ENCODE results near the gene PLXNB2.

Gene PLXNB2

DNA sequence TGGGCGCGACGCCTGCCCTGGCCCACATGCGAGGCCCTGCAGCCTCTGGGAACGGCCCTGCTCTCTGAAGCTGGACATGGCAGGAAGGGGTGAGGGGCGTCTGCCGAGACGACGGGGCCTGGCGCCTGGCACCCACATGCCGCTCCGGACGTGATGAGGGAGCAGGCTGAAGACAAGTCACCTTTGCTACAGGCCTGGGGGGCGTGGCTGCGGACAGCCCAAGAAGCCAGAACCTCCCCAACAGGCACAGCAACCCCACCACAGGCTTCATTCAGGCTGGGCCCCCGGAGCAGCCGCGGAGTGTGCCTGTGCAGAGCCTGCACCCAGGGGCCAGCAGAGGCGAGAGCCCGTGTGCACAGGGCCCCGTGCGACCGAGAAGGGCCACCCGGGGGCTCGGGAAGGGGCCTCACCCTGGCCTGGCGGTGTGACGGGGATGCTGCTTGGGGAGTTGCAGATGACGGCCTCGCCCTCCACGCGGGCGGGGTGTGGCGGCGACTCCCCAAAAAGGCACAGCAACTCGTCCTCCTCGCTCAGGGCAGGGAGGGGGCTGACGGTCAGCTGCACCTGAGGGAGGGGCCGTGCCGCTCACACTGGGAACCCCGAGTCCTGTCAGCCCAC, 20.6 kb downstream of the PLXNB2 start:
- Histone ChIP-seq H3K27me3 (ENCODE audit: insufficient read depth, poor library complexity, severe bottlenecking) (no peaks in the 10 kb centered on the region), H3K4me3 (ENCODE audit: severe bottlenecking) (no peak overlapping the region), H3K9me3 (ENCODE audit: severe bottlenecking) (no peaks in the 10 kb centered on the region), H3K27ac (ENCODE audit: poor library complexity, severe bottlenecking) (no peak overlapping the region), H3K4me1 (ENCODE audit: insufficient read depth, poor library complexity, severe bottlenecking) (peaks cover 10% of the 10 kb centered on the region), H3K36me3 (ENCODE audit: low read depth) (peaks cover 51% of the 10 kb centered on the region)
- DNase-seq (ENCODE audit: low spot score) (no peak), ATAC-seq (ENCODE audit: low read depth) (no peak)
- TF ChIP-seq CTCF (IDR thresholded peaks at IDR 0.05; ENCODE audit: poor library complexity, severe bottlenecking), result no peak

- TF ChIP-seq CTCF (IDR thresholded peaks at IDR 0.05; ENCODE audit: poor library complexity, severe bottlenecking), result no peak
- Histone ChIP-seq H3K36me3 (ENCODE audit: low read depth) (peaks cover 53% of the 10 kb centered on the region), H3K4me1 (ENCODE audit: insufficient read depth, poor library complexity, severe bottlenecking) (peaks cover 11% of the 10 kb centered on the region), H3K27me3 (ENCODE audit: insufficient read depth, poor library complexity, severe bottlenecking) (no peaks in the 10 kb centered on the region), H3K4me3 (ENCODE audit: severe bottlenecking) (no peak overlapping the region), H3K27ac (ENCODE audit: poor library complexity, severe bottlenecking) (no peak overlapping the region), H3K9me3 (ENCODE audit: severe bottlenecking) (no peaks in the 10 kb centered on the region)
- no peak for ATAC-seq (ENCODE audit: low read depth)
- DNase-seq (ENCODE audit: low spot score), result no peak
Measured at GRCh38 chr22:50286275-50286674, 21.2 kb downstream of the PLXNB2 start.

DNA sequence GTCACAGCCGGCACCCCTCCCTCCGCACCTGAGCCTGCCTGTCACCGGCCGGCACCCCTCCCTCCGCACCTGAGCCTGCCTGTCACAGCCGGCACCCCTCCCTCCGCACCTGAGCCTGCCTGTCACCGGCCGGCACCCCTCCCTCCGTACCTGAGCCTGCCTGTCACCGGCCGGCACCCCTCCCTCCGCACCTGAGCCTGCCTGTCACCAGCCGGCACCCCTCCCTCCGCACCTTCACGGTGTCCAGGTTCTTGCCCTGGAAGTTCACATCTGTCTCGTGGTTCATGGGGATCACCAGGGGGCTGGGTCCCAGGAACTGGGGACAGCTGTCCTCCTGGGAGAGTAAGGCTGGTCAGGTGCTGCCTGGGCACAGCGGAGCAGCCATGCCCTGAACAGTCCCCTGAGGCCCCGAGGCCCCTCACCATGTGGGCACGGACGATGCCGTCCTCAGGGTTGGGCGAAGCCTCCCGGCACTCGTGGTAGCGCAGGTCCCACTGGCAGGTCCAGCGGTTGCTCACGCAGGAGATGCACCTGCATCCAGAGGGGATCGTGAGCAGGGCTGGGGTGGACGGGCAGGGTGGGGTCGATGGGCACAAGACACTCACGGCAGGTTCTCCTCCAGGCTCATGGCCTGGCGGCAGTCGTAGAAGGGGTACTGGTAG, 21.7 kb downstream of the PLXNB2 start:
- ATAC-seq (ENCODE audit: low read depth) (no peak), DNase-seq (ENCODE audit: low spot score) (no peak)
- H3K9me3 ChIP-seq (ENCODE audit: severe bottlenecking), result no peaks in the 10 kb centered on the region
- no peak overlapping the region for H3K27ac ChIP-seq (ENCODE audit: poor library complexity, severe bottlenecking)
- peaks cover 58% of the 10 kb centered on the region for H3K36me3 ChIP-seq (ENCODE audit: low read depth)
- H3K27me3 ChIP-seq (ENCODE audit: insufficient read depth, poor library complexity, severe bottlenecking), result no peaks in the 10 kb centered on the region
- no peak for TF ChIP-seq CTCF (IDR thresholded peaks at IDR 0.05; ENCODE audit: poor library complexity, severe bottlenecking)
- H3K4me1 ChIP-seq (ENCODE audit: insufficient read depth, poor library complexity, severe bottlenecking), result peaks cover 11% of the 10 kb centered on the region
- no peak overlapping the region for H3K4me3 ChIP-seq (ENCODE audit: severe bottlenecking)

DNA sequence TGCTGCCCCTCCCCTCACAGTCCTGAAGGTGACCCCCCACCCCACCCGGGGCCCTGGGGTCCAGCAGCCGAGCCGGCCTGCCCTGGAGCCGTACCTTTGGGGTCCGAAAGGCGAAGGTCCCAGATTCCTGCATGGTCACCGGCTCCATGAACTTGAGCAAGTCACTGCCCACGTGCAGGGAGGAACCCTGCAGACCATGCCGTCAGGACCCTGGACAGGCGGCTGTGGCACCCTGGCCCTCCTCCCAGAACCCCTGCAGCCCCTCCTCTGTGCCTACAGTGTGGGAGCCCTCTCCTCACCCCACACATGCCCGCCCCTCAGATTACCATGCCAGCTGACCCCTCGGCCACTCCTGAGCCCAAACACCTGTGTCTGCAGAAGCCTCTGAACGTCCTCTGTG, 23.0 kb downstream of the PLXNB2 start:
- no peak for DNase-seq (ENCODE audit: low spot score)
- no peak for TF ChIP-seq CTCF (IDR thresholded peaks at IDR 0.05; ENCODE audit: poor library complexity, severe bottlenecking)
- H3K27me3 ChIP-seq (ENCODE audit: insufficient read depth, poor library complexity, severe bottlenecking), result no peaks in the 10 kb centered on the region

DNA sequence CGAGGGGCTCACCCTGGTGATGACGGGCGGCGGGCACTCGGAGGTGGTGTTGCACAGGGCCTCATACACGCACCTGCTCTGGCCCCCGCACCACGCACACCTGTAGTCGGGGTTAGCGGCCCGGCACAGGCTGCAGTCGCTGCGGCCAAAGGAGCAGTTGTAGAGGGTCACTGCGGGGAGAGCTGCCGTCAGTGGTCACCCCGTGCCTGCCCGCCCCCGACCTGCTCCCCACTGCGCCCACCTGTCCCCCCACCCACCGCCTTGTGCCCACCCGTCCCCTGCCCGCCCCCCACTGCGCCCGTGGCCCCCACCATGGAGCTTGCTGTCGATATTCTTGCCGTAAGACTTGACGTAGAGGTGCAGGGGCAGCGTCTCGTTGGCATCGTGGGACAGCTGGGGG, 23.6 kb downstream of the PLXNB2 start:
- Histone ChIP-seq H3K9me3 (ENCODE audit: severe bottlenecking) (no peaks in the 10 kb centered on the region), H3K4me1 (ENCODE audit: insufficient read depth, poor library complexity, severe bottlenecking) (peaks cover 11% of the 10 kb centered on the region), H3K27me3 (ENCODE audit: insufficient read depth, poor library complexity, severe bottlenecking) (no peaks in the 10 kb centered on the region), H3K36me3 (ENCODE audit: low read depth) (peaks cover 64% of the 10 kb centered on the region), H3K4me3 (ENCODE audit: severe bottlenecking) (no peak overlapping the region), H3K27ac (ENCODE audit: poor library complexity, severe bottlenecking) (no peak overlapping the region)
- DNase-seq (ENCODE audit: low spot score) (no peak), ATAC-seq (ENCODE audit: low read depth) (no peak)
- TF ChIP-seq CTCF (IDR thresholded peaks at IDR 0.05; ENCODE audit: poor library complexity, severe bottlenecking), result no peak

More for the DNA sequence above, 23.0 kb downstream of the PLXNB2 start:
- peaks cover 11% of the 10 kb centered on the region for H3K4me1 ChIP-seq (ENCODE audit: insufficient read depth, poor library complexity, severe bottlenecking)
- H3K4me3 ChIP-seq (ENCODE audit: severe bottlenecking), result no peak overlapping the region
- ATAC-seq (ENCODE audit: low read depth), result no peak
- no peaks in the 10 kb centered on the region for H3K9me3 ChIP-seq (ENCODE audit: severe bottlenecking)
- H3K36me3 ChIP-seq (ENCODE audit: low read depth), result peaks cover 64% of the 10 kb centered on the region
- no peak overlapping the region for H3K27ac ChIP-seq (ENCODE audit: poor library complexity, severe bottlenecking)
